Measurements from ENCODE around the gene MVP. TPM values are rescaled to one million over a fixed set of nuclear protein-coding genes. Genes with fewer than 3 reads are reported as not detected.

Gene MVP
- total RNA-seq, 4 donors from 2014 or later = 82.2 to 162 (median 129) TPM

GRCh38 chr16:29850998-29851397 is 30.7 kb downstream of the MVP start:
- Histone ChIP-seq H3K4me3 (no peak overlapping the region), H3K27me3 (no peaks in the 10 kb centered on the region), H3K36me3 (peaks cover 0 to 25% of the 10 kb centered on the region in 2 donors), H3K4me1 (peaks cover 0 to 20% (median 0%) of the 10 kb centered on the region in 3 donors), H3K9me3 (no peaks in the 10 kb centered on the region), H3K27ac (no peak overlapping the region)
- ATAC-seq = no peak
- 71% methylated on average over 2 of the region's 3 CpGs; no CpG with 5 or more reads in 1 of the 2 donors for WGBS, 2 donors (ENCODE audit: low coverage in 1 of 2)
- TF ChIP-seq CTCF (IDR thresholded peaks at IDR 0.05) (no peak), POLR2A (IDR thresholded peaks at IDR 0.05) (no peak), POLR2AphosphoS5 (IDR thresholded peaks at IDR 0.05) (no peak), EP300 (IDR thresholded peaks at IDR 0.05) (no peak)

GRCh38 chr16:29852654-29853053 is 32.4 kb downstream of the MVP start:
- peak overlapping the region in 3 of 4 donors; percentile 1 to 45 (median 42) for H3K27ac ChIP-seq
- TF ChIP-seq CTCF (IDR thresholded peaks at IDR 0.05) = no peak
- no peak for TF ChIP-seq POLR2A (IDR thresholded peaks at IDR 0.05)
- TF ChIP-seq EP300 (IDR thresholded peaks at IDR 0.05) = no peak
- peak; percentile 17 for TF ChIP-seq POLR2AphosphoS5 (IDR thresholded peaks at IDR 0.05)
- H3K4me1 ChIP-seq = peaks cover 0 to 20% (median 0%) of the 10 kb centered on the region in 3 donors
- H3K27me3 ChIP-seq = no peaks in the 10 kb centered on the region
- peaks cover 0 to 8% of the 10 kb centered on the region in 2 donors for H3K36me3 ChIP-seq
- no peak overlapping the region for H3K4me3 ChIP-seq
- 48 to 59% methylated on average over 7 of the region's 7 CpGs for WGBS, 2 donors (ENCODE audit: low coverage in 1 of 2)
- H3K9me3 ChIP-seq = no peaks in the 10 kb centered on the region
- ATAC-seq = peak; percentile 67

GRCh38 chr16:29854520-29855100 is 34.3 kb downstream of the MVP start:
- no peak for TF ChIP-seq POLR2AphosphoS5 (IDR thresholded peaks at IDR 0.05)

GRCh38 chr16:29857133-29857760 is 37.0 kb downstream of the MVP start:
- peaks cover 0 to 33% of the 10 kb centered on the region in 2 donors for H3K36me3 ChIP-seq
- no peak for TF ChIP-seq CTCF (IDR thresholded peaks at IDR 0.05)
- no peak for TF ChIP-seq EP300 (IDR thresholded peaks at IDR 0.05)
- TF ChIP-seq POLR2AphosphoS5 (IDR thresholded peaks at IDR 0.05) = no peak
- no peak for TF ChIP-seq POLR2A (IDR thresholded peaks at IDR 0.05)
- H3K4me1 ChIP-seq = peaks cover 0 to 19% (median 15%) of the 10 kb centered on the region in 3 donors
- no peaks in the 10 kb centered on the region for H3K27me3 ChIP-seq
- WGBS, 2 donors (ENCODE audit: low coverage in 1 of 2) = 45 to 87% methylated on average over 4 to 6 of the region's 7 CpGs
- ATAC-seq = peak; percentile 17
- no peak overlapping the region for H3K27ac ChIP-seq
- H3K4me3 ChIP-seq = no peak overlapping the region
- H3K9me3 ChIP-seq = no peaks in the 10 kb centered on the region

More at GRCh38 chr16:29854520-29855100, 34.3 kb downstream of the MVP start:
- Histone ChIP-seq H3K4me3 (no peak overlapping the region), H3K9me3 (no peaks in the 10 kb centered on the region), H3K4me1 (peaks cover 0 to 5% (median 0%) of the 10 kb centered on the region in 3 donors), H3K27me3 (no peaks in the 10 kb centered on the region), H3K36me3 (peaks cover 0 to 15% of the 10 kb centered on the region in 2 donors), H3K27ac (no peak overlapping the region)
- ATAC-seq = no peak
- 75% methylated on average over 1 of the region's 5 CpGs; no CpG with 5 or more reads in 1 of the 2 donors for WGBS, 2 donors (ENCODE audit: low coverage in 1 of 2)

- Histone ChIP-seq H3K4me3 (no peak overlapping the region), H3K4me1 (peaks cover 0 to 21% (median 16%) of the 10 kb centered on the region in 3 donors), H3K27ac (no peak overlapping the region), H3K9me3 (no peaks in the 10 kb centered on the region), H3K36me3 (peaks cover 0 to 33% of the 10 kb centered on the region in 2 donors), H3K27me3 (no peaks in the 10 kb centered on the region)
- no peak for TF ChIP-seq EP300 (IDR thresholded peaks at IDR 0.05)
- TF ChIP-seq POLR2AphosphoS5 (IDR thresholded peaks at IDR 0.05) = no peak
- TF ChIP-seq POLR2A (IDR thresholded peaks at IDR 0.05) = no peak
- TF ChIP-seq CTCF (IDR thresholded peaks at IDR 0.05) = no peak
- 70 to 73% methylated on average over 5 to 6 of the region's 10 CpGs for WGBS, 2 donors (ENCODE audit: low coverage in 1 of 2)
- no peak for ATAC-seq
These were observed 38.0 kb downstream of the MVP start for GRCh38 chr16:29858149-29858849.

Measured in gastroesophageal sphincter (tissue), 4 donors.